GM18868 (cell line): ENCODE results near the gene METTL25.
A peak's percentile ranks its signal among the peaks of the same experiment; 100 is the strongest.

Source experiments
- ATAC-seq: cut with Tn5 transposase; IDR thresholded peaks from one replicate; pipeline ENCODE4 v1.9.1; 2021; ENCODE audit warnings: mild to moderate bottlenecking, moderate library complexity; ENCODE audit not compliant: unreplicated experiment

Gene METTL25

DNA sequence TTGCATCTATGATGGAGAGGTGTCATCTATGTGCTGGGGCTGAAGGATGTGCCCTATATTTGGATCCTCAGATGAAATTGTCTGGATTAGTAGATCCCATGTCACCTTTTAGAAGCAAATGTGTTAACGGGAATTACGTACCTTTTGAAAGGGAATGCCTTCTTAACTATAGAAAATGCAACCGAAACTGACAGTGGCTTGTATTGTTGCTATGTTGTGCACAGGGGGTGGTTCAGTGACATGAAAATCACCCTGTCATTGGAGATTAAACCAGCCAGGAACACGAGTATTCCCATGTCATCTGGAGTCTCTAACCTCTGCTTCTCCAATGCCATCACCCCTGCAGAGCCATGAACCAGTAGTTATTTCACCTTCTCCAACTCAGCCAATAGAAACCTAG, 110.2 kb downstream of the METTL25 start:
- no peak for ATAC-seq

DNA sequence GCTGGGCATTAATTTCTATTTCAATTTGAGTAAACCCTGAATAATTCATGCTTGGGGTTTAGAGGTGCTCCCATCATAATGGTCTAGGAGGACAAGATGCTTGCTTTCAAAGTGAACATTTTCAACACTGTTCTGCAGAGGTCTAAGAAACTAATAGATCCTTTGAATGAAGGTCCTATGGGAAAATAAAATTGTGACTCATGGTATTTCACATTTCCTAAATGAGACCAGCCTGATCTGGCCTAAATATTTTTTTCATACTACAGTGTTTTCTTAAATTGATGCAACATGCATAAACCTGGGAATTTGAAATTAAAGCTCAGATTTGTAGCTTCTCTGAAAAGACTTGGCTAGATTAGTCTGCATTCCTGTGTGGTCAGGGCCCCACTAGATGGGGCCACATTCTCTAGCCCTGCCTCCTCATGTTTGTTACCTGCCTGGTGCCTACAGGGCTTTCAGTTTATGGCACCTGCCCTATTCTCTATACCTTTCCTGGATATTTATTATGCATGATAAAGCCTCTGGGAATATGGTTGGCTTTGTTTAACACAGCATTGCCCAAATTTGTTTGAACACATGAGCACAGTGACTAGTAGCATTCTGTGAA, 112.7 kb downstream of the METTL25 start:
- ATAC-seq, result no peak

DNA sequence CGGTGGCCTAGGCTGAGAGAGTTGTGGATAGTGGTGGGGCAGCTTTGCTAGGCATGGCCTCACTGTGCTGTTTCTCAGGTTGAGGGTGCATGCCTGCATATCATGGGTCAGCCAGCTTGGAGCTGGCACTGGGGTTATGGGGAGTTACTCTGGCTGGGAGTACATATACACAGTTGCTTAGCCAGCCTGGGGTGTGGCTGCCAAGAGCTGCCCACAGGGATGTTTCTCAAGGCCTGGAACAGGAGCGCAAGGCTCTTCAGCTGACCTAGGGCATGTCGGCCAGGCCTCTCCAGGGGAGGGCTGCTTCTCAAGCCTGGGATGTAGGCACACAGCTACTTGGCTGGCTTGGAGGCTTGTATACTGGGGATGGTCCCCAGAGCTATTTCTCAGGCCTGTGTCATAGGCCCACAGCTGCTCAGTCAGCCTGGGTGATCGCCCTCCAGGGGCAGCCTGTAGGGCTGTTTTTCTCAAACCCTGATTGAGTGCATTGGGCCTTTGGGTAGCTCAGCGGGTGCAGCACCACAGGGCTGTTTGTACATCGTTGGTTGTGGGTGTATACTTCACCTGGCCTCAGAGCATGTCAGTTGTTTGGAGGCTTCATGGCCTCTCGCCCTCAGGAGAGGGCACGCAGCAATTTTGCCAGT, 114.9 kb downstream of the METTL25 start:
- no peak for ATAC-seq

DNA sequence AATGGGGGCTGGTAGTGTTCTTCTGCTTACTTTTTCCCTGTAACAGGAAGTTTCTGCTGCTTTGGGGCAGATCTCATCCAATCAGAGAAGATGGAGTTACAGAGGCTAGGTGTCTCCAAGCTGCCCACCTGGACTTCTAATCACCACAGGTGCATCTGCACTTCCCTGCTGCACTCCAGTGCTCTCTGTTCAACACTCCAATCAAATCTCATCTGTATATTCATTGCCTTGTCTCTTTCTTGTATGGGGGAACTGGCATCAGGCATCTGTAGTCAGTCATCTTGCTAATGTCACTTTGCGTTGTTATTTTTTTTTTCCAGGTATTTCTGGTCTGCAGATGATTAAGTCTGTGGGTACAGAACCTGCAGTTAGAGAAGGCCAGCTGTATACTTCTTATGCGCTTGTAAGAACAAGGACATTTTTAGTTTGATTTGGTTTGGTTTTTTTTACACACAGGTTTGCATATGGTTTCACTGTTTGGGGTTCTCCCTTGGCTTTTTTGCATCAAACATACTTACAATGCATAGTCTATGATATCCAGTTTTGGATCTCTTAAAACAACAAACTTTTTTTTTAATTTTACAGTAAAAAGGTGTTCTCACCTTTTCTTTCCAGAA, 116.0 kb downstream of the METTL25 start:
- no peak for ATAC-seq

DNA sequence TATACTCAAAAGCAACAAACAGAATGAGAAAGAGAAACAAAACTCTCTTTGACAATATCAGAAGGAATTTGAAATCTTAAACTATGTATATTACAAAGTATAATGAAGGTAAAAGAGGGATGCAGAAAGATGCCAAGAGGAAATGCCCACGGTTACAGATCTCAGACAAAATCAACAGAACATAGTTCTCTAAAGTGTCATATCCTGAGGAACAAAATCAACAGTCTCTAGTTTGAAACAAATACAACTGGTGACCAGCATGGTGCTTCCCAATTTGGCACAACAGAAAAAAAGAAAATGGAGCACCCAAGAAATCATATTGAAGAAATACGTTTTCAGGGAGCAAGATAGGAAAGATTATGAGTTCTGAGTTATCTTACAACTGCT, 116.5 kb downstream of the METTL25 start:
- no peak for ATAC-seq

DNA sequence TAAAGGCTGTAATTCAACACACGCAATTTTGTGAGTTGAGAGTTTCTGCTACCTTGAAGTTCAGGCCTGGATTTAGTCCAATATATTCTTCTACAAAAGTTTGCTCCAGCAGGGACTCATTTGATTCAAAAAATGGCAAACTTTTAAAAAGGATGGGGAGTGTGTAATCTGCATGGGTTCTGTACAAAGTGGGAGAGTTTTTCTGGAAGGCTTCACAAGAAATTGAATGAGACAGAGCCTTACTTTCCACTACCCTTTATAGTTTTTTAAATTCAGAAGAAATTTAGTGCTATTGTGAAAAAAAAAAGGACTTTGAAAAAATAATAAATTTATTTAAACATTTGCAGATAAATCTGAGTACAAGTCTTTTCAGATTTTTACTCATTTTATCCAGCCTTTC, 116.9 kb downstream of the METTL25 start:
- ATAC-seq, result no peak

DNA sequence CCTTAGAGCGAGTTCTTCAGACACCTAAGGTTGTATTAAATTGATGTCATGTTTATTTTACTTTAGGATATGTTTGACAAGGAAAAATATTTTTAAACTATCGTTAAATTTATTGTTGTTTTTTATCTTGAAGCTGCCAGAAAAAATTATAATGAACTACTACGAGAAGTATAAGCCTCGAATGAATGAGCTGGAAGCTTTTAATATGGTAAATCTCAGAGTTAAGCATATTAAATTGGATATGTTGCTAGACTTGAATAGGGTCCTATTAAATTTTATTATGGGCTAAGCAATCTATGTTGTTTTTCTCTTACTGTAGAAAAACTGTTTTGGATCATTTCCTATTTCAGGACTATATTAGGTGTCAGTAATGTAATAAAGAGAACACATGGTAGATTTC, 118.2 kb downstream of the METTL25 start:
- no peak for ATAC-seq

DNA sequence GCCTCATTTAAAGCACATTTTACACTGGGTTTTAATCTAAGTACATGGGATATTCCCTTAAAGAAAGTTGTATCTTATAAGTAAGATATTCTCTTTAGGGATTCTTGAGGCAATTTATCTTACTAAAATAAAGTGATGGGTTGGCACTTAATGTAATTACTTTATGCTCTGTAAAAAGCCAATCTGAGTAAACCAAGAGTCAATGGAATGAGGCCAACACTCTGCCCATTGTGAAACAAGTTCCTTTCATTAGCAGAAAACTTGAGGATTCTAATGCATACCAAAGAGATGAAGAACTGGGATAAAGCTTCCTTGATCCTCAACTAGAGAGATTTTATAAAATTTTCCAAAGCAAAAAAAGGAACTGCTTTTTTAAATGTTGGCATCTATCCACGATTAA, 121.2 kb downstream of the METTL25 start:
- ATAC-seq, result no peak

DNA sequence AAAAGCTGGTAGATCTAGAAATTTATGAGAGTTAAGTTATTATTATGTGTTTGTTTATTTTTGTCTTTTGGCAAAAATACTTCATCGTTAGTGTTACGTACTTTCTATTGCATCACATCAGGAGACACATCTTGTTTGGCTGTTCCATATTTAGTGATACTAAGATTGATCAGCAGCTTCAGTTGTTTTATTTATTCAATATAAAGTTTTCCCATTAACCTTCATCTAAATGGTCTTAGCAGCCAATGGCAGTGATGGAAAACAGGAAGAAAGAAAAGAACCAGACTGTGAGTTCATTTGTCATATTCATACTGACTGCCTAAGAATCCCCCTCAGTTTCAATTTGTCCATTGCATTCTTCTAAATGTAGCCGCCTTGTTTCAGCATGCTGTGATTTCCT, 122.3 kb downstream of the METTL25 start:
- ATAC-seq, result no peak

DNA sequence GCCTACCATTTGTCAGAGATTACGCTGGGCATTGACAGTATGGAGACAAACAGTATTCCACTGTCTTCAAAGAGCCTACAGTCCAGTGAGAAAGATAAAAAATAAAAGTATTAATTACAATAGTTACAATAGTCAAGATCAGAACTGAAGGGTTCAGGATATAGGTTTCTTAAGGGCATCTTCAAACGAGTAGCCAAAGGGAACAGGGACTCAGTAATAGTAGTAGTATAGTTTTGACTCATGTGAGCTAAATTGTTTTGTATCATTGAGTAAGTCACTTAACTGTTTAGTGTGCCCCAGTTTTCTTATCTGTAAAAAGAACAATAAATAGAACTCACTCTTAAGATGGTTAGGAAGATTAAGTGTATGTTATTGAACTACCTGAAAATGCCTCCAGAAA, 123.6 kb downstream of the METTL25 start:
- peak; percentile 75 for ATAC-seq

DNA sequence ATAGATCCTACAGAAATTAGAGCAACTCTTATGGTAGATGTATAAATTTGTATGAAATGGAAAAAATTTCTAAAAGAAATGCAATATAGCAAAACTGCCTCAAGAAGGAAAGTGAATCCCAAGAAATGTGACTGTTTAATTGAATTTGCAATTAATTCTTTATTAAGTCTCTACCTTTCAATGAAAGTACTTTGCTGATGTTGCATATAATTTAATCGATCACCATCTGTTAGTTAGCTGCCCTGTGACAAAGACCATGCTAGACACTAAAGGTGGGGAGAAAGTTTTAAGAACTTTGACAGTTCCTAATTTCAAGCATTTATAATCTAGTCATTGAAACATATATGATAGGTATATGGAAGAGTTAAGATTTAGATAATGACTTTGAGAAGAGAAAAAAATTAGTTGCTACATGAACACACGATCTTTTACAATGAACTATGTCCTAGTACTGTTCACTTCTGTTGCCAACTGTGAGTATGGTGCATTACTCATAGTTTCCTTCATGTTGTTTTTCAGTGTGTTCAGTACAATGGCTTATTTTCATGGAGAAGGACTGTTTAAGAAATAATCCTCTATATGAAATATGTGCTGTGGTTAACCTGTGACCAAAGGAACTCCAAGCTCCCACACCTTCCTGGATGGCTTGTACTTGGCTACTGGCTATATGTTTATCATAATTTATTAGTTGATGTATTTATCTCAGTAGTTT, 128.4 kb downstream of the METTL25 start:
- ATAC-seq, result no peak

DNA sequence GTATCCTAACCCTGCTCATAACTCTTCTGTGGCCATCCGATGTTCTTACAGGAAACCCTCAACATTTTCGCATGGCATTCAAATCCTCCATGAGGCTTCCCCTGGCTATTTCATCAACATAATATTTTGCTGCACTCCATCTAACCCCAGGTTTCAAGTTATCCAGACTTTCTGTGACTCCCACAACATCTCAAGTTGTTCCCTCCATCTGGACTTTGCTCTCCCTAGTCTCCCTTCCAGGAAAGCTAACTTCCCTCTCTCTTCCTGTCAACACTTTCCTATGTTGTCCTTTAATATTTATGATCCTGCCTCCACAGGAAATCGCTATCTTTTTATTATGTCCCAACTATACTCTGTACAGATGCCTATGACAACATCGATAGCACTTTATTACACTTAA, 146.1 kb downstream of the METTL25 start:
- no peak for ATAC-seq

DNA sequence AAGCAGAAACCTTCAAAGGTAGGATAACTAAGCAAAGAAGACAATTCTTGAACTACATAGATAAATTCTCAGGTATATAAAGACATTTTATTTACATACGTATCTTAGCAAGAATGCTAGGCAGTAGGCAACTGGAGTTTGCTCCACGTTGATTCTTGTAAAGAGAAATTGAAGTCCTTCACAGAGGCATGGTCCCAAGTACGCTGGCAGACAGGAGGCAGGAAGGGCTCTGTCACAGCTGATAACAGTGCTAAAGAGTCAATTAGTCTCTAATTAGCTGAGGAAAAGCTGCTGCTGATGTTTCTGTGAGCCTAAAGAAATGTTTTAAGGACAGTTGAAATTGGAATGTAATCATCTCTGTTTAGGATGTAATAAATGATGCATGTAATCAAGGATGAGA, 146.8 kb downstream of the METTL25 start:
- ATAC-seq, result no peak

DNA sequence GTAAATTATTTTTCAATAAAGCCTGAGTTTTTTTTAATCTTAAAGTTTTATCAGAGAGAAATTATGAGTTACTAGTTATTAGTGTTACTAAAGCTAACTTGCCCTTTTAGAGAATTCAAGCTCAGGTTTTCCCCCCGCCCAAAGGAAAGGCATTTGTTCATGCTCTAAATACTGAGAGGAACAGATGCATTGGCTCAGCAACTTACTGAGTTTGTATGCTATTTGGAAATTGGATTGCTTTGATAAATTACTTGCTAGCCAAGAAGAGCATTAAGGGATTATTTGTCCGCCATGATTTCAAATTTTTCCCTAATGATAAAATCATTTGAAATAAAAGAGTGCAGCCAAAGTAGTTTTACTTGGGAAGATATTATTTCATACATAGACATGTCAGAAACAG, 149.4 kb downstream of the METTL25 start:
- ATAC-seq, result no peak

DNA sequence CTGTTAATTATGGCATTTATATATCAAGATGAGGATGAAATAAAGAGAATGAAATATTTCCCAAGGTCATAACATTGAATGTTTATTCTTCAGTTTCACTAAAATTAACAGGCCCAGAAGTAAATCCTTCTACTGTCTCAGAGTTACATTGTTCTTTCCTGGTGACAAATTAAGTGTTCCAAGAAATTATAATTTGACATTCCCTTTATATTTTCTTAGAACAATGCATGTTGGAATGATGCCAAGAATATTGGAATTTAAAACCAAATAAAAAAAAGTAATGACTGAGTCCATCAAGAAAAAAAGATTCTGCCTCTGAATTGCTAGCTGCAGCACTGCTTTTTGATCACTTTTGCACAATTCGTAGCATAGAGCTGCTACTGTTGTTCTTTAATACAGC, 152.1 kb downstream of the METTL25 start:
- ATAC-seq, result no peak

DNA sequence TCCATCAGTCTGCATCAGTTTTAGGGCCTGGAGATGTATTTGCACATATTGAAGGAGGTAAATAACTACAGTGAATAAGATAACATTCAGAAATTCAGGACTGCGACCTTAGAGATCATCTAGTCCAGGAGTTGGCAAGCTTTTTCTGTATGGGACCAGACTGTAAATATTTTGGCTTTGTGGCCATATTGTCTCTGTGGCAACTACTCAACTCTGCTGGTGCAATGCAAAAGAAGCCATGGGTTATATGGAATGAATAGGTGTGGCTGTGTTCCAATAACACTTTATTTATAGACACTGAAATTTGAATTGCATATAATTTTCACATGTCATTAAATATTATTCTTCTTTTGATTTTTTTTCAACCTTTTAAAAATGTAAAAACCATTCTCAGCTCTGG, 156.6 kb downstream of the METTL25 start:
- no peak for ATAC-seq

DNA sequence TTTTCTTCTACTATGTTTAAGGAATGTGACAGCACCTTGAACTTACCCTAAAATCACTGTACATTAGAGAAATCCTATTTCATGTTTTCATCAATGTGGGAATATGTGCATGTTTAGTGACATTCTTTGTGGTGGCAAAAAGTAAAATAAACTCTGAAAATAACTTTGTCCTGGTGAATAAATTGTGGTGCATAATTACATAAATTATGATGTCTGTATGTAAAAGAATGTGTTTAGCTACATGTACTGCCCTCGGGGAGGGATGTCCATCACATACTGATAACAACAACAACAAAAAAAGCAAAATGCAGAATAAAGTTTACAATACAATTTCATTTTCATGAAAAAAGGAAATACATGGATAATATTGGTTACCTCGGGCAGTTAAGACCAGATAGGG, 157.3 kb downstream of the METTL25 start:
- no peak for ATAC-seq

DNA sequence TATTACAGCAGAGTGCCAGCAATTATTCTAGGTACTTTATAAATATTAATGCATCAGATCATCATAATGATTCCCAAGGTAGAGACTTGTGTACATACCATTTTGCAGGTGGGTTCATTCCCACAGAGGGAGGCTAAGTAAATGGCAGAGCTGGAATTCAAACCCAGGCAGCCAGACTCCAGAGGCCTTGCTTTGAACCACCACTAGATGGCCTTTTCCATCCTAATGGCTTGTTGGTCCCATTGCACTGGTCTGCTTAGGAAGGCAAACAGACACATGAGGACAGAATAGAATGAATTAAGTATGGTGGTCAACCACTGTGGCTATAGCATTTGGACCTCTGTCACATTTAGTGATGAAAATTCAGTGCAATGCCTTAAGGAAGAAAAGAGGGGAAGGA, 158.7 kb downstream of the METTL25 start:
- peak; percentile 91 for ATAC-seq

DNA sequence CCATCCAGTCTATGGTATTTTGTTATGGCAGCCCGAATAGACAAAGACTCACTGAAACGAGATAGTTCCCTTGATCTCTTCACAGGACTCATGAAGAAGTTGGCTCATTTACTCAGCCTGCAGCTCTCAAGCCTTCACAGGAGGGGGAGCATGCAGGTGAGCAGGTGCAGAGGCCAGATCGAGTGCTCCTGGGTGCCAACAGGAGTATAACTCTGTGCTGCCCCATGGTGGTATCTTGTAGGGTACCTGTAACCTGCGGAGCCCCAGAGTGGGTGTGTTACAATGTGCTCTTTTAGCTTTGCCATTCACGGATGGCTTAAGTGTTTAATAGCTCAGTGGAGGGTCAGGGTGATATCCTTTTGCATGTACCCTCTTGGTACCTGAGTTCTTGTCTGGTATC, 159.5 kb downstream of the METTL25 start:
- ATAC-seq, result no peak

DNA sequence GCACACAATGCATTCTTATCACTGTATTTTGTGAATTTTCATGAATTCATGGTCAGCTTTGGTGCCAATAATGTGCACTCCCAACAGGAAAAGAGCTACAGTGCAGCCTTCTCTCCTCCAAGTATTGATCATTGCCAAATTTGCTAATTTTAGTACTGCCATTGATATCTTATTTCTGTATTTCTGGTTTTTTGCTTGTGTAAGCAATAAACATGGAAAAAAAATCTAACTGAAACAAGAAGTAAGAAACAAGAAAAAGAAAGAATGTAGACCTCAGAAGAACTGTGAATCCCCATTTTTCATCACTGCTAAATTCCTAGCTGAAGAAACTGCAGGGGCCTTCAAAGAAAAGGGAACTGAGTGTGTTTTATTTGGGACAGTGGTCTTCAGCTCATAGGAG, 161.2 kb downstream of the METTL25 start:
- ATAC-seq, result no peak

DNA sequence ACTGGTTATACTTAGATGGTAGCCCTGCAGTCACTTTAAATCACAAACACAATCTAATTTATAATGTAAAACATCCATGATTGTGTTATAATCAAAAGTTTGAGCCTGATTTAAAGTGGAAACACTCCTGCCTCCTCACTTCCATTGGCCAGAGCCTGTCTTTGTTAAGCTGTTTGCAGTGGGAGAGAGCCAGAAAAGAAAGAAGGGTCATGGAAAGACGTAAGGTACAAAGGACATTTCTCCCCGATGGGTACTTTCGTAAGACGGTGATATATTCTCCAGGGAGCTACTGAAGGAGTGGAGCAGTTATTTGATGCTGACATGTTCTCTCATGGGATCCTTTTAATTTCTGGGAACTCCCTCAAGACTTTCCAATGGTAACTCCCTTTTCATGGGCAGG, 164.0 kb downstream of the METTL25 start:
- ATAC-seq, result no peak

DNA sequence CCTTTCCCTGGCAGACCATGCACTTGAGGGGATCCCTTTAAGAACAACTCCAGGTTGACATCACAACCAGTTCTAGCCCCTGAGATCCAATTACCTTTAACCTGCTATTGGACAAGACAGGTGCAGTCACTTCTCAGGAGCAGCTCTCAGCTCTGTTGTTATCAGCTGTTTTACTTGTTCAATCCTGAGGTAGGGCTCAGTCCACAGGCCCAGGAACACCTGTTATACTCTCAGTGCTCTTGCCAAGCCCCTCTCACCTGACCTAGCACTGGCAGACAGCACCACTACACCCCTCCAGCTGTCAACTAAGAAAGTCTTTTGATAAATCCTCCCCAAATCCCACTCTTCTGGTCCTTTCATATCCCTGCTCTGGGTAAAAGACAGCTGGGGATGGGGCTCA, 164.4 kb downstream of the METTL25 start:
- ATAC-seq, result no peak
